Erythroblast (primary cell): Measurements from ENCODE around the gene ACER3.

Experiments
- GATA1 ChIP-seq: IDR thresholded peaks from 2 replicates; pipeline ENCODE4 v1.6.1; 2011; ENCODE audit warnings: low read depth, mild to moderate bottlenecking, control low read depth, low read length, moderate library complexity
- POLR2A ChIP-seq: IDR thresholded peaks from 2 replicates; pipeline ENCODE4 v1.6.1; 2011; ENCODE audit warnings: mild to moderate bottlenecking, low read length

DNA sequence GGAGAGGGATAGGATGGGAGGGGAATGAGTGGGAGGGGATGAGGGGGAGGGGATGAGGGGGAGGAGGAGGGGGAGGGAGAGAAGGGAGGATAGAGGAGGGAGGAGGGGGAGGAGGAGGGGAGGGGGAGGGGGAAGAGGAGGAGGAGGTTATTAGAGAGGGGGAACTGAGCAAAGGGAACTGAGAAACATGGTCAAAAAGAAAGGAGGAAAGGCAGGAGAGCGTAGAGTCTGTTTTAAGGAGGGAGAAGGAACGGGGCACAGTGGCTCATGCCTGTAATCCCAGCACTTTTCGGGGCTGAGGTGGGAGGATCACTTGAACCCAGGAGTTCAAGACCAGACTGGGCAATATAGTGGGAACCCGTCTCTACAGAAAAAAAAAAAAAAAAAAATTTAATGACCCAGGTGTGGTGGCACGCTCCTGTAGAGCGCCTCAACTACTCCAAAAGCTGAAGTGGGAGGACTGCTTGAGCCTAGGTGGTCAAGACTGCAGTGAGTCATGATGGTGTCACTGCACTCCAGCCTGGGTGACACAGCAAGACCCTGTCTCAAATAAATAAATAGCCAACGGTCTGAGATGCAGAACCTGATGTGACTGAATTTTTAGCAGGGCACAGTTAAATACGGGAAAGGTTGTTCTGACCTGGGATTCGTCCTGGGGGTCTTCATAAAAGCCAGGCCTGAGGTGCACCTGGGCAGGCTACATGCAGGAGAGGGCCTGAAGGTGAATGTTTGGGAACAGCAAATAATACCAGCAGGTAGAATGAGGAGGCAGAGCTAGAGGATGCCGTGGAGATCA is 177.5 kb downstream of the ACER3 start:
- no peak for TF ChIP-seq GATA1
- TF ChIP-seq POLR2A: no peak
